HG02970 (cell line): ENCODE results near the gene NPHP3.

ENCODE experiments used
- ATAC-seq: cut with Tn5 transposase; IDR thresholded peaks from one replicate; pipeline ENCODE4 v1.9.1; 2021; ENCODE audit warnings: mild to moderate bottlenecking, moderate library complexity, moderate number of reproducible peaks; ENCODE audit not compliant: unreplicated experiment, low FRiP score

NPHP3 gene

DNA sequence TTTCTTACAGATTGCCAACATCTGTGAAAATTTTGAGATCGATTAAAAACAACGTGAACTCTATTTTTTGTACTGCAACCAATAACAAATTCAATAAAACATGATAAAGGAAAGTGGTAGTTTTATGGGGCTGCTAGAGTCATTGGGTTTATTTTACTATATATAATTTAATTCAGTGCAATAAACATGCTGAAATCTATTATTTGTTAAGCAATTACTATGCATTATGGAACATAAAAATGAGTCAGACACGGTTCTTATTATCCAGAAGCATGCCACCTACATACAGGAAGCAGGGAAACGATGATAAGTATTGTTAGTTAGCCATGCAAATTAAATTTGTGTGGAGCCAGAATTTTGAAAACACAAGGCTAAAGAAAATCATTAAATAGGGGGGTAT lies 27.2 kb downstream of the NPHP3 start:
- ATAC-seq, result no peak

DNA sequence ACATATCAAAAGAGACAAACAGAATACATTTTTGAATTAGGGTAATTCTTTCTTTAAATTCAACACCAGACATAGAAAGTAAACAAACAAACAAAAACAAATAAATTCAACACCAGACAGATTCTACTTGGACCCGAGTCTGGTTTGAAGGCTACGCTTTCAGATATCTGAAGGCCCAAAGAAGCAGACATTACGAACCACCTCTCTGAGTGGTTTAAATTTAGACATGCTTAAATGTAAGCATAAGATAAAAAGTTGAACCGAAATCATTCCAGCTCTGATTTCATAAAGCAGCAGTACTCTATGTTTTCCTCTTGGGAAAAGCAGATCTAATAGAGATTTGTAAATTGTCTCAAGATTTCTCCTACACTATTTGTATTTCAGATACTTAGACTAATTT lies 32.2 kb downstream of the NPHP3 start:
- no peak for ATAC-seq

DNA sequence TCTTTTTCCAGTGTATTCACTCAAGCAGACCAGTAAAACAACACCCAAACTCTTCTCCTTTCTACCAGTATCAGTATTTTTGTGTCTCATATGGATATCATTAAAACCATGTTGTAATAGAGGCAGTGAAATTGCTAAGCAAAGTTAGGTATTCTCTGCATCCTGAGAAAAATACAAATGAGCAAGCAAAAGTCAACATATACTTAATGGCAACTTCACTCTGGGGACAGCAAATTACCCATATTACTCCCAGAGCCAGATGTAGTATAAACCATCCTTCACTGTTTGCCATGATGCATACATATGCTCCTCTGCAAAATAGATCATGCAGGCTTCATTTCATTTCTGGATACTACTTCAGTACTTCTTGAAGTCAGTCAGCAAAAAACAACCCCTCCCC lies 40.0 kb downstream of the NPHP3 start:
- ATAC-seq, result no peak

DNA sequence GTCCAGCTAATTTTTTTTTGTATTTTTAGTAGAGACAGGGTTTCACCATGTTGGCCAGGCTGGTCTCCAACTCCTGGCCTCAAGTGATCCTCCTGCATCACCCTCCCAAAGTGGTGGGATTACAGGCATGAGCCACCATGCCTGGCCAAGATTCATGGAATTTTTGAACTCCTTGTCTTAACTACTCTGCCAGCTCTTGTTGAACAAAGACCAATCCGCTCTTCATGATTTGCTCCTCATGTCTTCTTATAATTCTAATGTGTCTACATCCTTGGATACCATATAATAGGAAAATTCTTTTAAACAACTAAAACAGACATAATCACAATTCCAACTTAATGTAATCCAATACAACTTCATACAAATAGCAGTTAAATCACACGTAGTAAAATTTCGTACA lies 40.8 kb downstream of the NPHP3 start:
- no peak for ATAC-seq

DNA sequence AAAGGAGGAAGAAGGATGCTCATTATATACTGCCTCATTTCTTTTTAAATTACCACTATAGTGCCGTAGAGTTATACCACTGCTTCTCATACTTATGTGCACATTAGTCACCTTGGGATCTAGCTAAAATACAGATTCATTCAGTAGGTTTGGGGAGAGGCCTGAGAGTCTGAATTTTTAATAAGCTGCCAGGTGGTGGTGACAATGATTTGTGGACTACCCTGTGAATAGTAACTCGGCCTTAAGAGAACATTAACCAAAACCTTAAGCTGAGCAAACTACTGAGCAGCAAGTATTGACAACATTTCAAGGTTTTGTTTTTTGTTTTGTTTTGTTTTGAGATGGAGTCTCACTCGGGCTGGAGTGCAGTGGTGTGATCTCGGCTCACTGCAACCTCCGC lies 42.3 kb downstream of the NPHP3 start:
- ATAC-seq, result no peak

DNA sequence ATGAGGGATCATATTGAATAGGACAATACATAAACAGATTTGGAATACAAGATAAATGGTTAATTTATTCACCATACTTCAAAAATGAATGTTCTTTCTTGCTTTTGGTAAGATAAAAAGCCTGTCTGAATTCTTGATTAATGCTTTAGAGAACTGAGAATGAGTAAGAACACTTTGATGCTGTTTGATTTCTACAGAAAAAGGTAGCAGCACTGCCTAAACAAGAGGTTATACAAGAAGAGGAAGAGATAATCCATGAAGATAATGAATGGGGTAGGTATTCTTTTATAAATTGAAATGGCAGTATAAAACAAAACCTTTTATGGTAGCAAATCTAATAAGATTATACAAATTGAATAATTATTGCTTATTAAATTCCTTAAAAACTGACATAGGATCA lies 46.8 kb downstream of the NPHP3 start:
- ATAC-seq, result no peak

DNA sequence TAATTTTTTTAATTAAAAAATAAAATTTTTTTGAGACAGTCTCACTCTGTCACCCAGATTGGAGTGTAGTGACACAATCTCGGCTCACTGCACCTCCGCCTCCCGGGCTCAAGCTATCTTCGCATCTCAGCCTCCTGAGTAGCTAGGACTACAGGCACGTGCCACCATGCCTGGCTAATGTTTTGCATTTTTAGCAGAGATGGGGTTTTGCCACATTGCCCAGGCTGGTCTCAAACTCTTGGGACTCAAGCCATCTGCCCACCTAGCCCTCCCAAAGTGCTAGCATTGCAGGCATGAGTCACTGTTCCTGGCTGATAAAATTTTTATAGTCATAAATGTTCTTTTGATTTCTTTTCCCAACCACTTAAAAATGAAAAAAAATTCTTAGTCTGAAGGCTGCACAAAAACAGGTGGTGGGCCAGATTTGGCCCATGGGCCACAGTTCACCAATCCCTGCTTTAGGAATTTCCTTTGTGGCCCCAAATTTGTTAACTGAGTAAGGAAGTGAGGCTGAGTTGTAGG lies 52.9 kb downstream of the NPHP3 start:
- no peak for ATAC-seq

DNA sequence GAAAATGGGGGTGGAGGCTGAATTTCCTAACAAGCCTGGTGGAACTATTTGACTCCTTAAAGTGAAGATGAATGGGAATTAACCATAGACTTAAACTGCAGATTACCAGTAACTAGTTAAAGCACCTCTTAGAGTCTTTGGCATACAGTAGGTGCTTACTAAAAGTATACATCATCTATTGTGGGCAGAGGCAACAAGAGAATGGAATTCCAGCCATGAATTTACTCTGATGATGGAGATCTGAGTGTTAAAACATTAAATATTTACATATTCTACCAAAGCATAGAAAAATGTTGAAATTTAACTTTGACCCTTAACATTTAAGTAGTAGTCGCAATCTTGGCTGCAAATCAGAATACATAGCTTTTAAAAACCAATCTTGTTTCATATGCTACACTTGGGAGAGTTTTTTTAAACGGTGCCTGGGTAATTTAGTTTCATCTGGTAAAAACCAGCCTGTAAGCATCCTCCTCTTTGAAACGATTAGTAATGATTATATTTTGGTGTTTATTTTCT lies 56.9 kb downstream of the NPHP3 start:
- no peak for ATAC-seq

DNA sequence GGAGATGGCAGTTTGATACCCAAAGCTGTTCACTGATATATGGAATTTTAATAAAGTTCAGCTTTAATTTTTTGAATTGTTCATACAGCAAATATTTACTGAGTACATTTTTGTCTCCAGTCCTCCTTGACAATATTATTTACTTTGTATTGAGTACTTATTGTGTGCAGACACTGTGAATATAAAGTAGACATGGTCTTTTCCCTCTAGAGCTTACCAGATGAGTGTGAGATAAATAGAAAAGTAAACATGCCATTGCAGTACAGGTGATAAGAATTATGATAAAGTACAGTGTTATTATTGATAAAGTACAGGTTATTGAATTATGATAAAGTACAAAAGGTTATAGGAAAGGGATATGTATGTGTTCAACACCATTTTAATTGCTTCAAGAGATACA lies 60.0 kb downstream of the NPHP3 start:
- ATAC-seq, result no peak

DNA sequence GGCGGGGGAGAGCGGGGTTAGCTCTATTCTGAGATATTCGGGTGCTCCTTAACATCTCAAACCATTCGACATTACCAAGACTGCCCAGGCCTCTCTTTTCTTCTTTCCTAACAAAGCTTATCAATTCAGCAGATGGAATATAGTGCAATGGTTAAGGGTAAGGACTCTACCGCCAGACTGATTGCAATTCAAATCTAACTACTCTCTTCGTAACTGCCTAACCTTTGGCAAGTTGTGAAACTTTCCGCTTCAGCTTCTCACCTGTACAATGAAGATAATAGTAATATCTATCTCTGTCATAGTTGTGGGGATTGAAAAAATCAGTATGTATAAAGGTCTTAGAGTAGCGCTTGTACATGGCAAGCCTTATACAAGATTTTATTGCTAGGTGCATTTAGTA lies 61.1 kb downstream of the NPHP3 start:
- no peak for ATAC-seq

DNA sequence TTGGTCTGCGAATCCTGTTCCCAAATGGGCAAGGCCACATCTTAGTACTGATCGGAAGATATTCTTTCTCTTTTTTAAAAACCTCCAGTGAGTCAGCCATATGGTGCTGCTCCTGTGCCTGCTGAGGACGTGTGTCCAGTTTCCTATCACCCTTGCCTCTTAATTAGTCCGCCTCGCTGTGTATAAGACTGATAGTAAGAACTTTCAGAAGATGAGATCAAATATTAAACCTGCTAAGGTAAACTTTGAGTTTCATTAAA lies 61.5 kb downstream of the NPHP3 start:
- no peak for ATAC-seq

DNA sequence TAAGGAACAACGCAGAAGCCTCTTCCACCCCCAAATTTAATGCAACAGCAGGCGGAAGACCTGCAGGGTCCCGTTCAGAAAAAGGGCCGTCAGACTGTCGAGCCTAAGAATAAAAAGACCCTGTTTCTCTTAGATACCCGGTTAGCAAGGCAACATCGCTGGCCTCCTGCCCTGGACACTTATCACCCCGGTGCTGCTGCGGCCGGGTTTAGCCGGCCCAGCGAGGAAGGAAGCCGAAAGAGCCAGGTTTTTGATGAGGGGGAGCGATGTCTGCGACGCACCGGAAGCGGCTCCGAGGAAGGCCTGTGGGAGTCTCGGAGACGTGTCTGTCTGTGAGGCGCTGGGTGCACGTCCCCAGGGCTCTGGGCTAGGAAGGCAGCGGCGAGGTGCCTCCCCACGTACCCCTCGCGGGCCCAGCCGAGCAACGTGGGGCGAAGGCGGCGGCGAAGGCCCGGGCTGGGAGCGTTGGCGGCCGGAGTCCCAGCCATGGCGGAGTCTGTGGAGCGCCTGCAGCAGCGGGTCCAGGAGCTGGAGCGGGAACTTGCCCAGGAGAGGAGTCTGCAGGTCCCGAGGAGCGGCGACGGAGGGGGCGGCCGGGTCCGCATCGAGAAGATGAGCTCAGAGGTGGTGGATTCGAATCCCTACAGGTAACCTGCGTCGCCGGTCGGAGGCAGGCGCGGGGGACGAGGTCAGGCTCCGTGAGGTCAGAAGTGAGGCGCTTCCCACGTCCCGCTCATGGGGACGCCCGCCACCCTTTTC lies 62.0 kb downstream of the NPHP3 start, which contains the start of gene UBA5:
Gene UBA5, plus strand, starts transcription at position 278 of the 759 bp plus-strand sequence. Its CDS starts 209 bp downstream, at position 487.
- ATAC-seq, result peak; percentile 61

DNA sequence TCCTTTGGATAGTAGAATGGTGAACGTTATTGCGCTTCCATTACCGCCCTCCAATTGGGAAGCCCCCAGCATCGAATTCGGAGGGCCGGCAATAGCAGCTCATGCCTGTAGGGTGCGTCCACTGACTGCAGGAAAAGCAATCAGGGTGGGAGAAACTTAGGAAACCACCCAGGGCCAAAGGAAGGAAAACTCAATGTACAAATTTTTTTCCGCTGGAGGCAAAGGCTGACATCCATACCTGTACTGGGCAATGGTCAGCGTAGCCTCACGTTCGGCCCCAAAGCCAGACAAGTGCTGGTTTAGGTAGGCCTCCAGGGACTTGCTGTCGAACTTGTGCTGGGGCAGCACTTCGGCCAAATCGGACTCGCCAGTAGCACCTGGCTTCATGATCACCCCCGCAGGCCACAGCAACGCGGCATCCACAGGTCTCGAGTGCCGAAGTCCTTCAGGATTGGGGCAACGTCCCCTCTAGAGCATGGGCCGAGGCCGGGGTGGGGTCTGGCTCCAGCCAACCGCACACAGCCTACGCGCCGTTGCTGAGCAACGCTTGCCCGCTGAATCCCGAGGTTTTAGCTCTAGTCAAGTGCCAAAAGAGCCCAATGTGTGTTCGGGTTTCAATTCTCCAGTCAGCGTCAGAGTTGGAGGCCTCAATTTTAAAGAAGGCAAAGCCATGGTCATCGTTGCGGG lies 62.7 kb downstream of the NPHP3 start, which contains the start of gene ACAD11:
Gene ACAD11, minus strand, starts transcription at position 445 of the 687 bp plus-strand sequence. Its CDS starts 58 bp downstream, at position 387.
- peak; percentile 45 for ATAC-seq

DNA sequence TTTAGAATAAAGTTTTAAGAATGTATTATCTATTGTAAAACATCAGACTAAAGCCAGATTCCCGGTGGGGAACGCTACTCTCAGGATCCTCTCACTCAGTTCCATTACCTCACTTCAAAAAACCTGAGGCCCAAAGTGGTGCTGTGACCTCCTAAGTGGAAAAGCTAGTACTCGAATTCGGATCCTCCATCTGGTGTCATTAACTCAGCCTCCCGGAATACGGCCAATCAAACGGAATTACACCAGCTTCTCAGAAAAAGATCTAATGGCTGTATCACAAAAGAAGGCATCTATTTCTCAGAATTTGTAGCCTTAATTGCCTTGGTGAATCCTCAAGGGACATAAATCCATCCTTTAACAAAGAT lies 63.2 kb downstream of the NPHP3 start:
- no peak for ATAC-seq

DNA sequence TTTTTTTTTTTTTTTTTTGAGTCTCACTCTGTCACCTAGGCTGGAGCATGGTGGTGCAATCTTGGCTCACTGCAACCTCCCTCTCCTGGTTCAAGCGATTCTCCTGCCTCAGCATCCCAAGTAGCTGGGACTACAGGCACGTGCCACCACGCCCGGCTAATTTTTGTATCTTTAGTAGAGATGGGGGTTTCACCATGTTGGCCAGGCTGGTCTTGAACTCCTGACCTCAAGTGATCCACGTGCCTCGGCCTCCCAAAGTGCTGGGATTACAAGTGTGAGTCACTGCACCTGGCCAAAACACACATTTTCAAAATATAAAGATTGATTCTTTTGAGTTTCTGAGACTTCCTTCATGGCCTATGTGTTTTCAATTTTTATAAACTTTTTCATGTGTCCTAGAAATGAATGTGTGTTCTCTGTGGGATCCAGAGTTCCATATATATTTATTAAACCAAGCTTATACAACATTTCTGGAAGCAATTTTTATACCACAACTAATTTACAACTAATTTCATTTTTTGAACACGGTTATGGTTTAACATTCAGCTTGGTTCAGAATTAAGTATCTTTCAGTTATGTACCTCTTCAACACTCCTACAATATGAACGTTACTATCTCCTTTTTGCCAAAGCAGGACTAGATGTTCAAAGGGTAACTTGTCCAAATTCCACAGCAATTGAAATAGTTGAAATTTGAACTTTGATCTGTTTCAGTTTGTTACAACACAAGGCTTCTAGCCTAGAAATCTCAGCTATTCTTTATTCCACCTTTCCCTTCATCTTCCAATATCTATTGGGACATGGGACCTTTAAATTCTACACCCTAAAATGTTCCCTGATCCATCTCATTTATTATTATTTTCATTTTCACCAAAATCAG lies 64.1 kb downstream of the NPHP3 start:
- ATAC-seq, result no peak

DNA sequence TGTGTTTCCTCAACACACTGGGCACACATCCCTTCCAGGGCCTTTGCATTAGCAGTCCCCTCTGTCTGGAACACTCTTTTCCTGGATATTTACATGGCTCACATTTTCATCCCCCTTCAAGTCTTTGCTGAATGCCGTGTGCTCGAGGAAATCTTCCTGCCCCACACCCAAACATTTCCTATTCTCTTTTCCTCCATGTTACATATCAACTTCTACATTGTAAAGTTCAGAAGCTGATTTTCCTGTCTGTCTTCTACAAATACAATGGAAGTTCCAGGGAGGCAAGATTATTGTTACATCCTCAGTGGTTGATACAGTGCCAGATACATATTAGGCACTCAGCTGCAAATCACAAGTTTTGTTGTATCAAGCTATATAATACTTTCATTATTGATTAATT lies 66.7 kb downstream of the NPHP3 start:
- ATAC-seq, result no peak

DNA sequence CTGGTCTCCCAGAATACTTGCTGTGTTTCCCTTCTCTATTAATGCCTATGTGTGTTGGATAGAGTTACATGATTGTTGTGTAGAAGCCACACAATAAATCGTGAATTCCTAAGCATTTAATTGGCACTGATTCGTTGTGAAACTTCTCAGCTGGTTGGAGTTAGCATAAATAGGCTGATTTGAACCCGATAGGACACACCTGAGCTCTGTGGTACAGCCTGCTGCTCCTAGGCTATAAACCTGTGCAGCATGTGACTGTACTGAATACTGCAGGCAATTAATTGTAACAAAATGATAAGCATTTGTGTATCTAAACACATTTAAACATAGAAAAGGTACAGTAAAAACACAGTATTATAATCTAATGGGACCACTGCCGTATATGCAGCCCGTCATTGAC lies 67.5 kb downstream of the NPHP3 start:
- no peak for ATAC-seq

DNA sequence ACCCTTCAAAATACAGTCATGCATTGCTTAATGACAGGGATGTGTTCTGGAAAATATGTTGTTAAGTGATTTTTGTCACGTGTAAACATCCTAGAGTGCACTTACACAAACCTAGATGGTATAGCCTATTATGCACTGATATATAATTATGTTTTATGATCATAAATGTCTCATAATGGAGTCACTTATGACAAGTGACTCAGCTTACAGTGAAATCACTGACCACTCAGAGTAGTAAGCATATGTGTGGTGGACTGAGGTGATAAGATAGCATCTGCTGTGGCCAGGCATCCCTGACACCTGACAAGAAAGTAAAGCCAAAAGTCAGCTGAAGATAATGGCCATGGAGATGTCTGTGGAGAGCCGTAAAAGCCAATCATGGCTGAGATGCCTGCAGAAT lies 68.0 kb downstream of the NPHP3 start:
- ATAC-seq, result no peak

DNA sequence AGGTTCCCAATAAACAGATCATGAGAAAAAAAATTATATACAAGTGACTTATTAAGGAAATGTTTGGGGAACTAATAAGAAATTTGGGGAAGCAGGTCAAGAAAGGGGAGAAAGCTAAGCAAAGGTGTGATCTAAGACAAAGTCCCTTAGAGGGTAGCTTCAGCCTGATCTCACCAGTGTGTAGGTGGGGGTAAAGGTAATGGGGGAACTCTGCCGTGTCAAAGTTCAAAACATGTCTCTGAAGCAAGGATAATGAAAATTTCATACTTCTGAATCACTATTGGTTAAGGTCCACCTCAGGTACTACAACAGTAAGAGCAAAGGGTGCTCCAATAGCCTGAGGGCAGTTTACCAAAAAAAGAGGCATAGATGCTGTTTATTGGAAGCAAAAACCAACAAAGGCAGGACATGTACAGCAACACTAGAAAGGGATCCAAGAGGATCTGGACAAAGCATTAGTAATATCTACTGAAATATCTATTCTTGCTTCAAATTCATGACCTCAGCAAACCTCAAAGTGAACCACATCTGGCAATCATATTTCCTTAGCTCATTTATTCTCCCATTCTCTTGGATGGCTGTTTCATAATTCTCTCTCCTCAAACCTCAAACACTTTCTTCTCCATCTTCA lies 69.5 kb downstream of the NPHP3 start:
- no peak for ATAC-seq

DNA sequence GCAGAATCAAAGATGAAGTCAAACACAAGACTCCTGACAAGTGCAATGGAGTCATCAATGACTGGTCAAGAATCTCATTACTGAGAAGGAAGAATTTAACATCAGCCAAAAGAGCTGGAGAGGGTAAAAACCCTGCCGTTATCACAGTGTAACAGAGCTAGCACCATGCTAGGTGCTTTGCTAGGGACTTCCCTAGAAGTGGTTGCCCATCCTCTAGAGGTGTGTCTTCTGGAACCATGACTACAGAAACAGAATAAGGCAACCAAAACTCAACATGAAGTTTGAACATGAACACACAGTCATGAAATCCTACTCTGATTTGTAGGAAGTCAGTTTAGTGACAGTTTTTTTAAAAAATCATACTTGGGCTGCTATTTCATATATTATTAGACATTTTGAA lies 72.1 kb downstream of the NPHP3 start:
- ATAC-seq, result no peak
